T follicular helper cell (primary cell): ENCODE measurements around the gene WBP1.
"Not testable (repeated sequence)": the region's sequence is repeated elsewhere in the genome, so short reads cannot be mapped to it uniquely, and the experiment has no call there.

Experiments
- DNase-seq: peaks from one replicate; pipeline ENCODE4 v3.0.0-alpha.2; 2020; ENCODE audit warnings: low read depth
- total RNA-seq, 2 experiments: gene quantifications; one replicate each; lab custom pipeline; 2026; lab: John Stamatoyannopoulos, UW

Gene WBP1
- 6.7 to 16.0 reads per million in 2 experiments for total RNA-seq

GRCh38 chr2:74458132-74458937, at the start of gene WBP1:
TSS of gene WBP1 (plus strand) at chr2:74458438. CDS start at chr2:74458603, 165 bp downstream.
- peak; percentile 99 for DNase-seq

GRCh38 chr2:74413001-74413698, 45.1 kb upstream of the WBP1 start:
- no peak for DNase-seq

- no peak for DNase-seq
These were observed 43.8 kb upstream of the WBP1 start for GRCh38 chr2:74414441-74414840.

- no peak for DNase-seq
These were observed 43.1 kb upstream of the WBP1 start for GRCh38 chr2:74414881-74415761.

- DNase-seq: no peak
These were observed 42.4 kb upstream of the WBP1 start for GRCh38 chr2:74415762-74416395.

- no peak for DNase-seq
These were observed 41.5 kb upstream of the WBP1 start for GRCh38 chr2:74416778-74417177.

GRCh38 chr2:74417197-74417596, 41.0 kb upstream of the WBP1 start:
- DNase-seq: no peak

GRCh38 chr2:74417763-74418162, 40.5 kb upstream of the WBP1 start:
- DNase-seq: no peak

GRCh38 chr2:74418312-74418711, 39.9 kb upstream of the WBP1 start:
- no peak for DNase-seq

- DNase-seq: no peak
These were observed 38.9 kb upstream of the WBP1 start for GRCh38 chr2:74419345-74419744.

- DNase-seq: no peak
These were observed 38.2 kb upstream of the WBP1 start for GRCh38 chr2:74420006-74420405.

GRCh38 chr2:74420443-74421103, 37.7 kb upstream of the WBP1 start:
- DNase-seq: not testable (repeated sequence)

- DNase-seq: peak; percentile 85
These were observed 36.9 kb upstream of the WBP1 start, which contains the start of the genes C2orf81 and WDR54 for GRCh38 chr2:74421221-74421870. TSS of gene C2orf81 (minus strand) at chr2:74421619. CDS start at chr2:74421560, 59 bp downstream. TSS of gene WDR54 (plus strand) at chr2:74421730. CDS start at chr2:74422154, 424 bp downstream.

- no peak for DNase-seq
These were observed 34.8 kb upstream of the WBP1 start for GRCh38 chr2:74423231-74424095.

GRCh38 chr2:74424139-74424992, 33.9 kb upstream of the WBP1 start:
- no peak for DNase-seq

GRCh38 chr2:74424995-74425406, 33.2 kb upstream of the WBP1 start:
- no peak for DNase-seq

GRCh38 chr2:74425523-74425922, 32.7 kb upstream of the WBP1 start:
- no peak for DNase-seq

- no peak for DNase-seq
These were observed 32.0 kb upstream of the WBP1 start for GRCh38 chr2:74426181-74426758.
